Inferior parietal cortex (tissue), 1 donor: ENCODE data around the gene DPP6.

ENCODE experiments used
- DNase-seq: peaks from one replicate; pipeline ENCODE4 v3.0.0-alpha.2; 2016; ENCODE audit errors: extremely low spot score

Gene DPP6

DNA sequence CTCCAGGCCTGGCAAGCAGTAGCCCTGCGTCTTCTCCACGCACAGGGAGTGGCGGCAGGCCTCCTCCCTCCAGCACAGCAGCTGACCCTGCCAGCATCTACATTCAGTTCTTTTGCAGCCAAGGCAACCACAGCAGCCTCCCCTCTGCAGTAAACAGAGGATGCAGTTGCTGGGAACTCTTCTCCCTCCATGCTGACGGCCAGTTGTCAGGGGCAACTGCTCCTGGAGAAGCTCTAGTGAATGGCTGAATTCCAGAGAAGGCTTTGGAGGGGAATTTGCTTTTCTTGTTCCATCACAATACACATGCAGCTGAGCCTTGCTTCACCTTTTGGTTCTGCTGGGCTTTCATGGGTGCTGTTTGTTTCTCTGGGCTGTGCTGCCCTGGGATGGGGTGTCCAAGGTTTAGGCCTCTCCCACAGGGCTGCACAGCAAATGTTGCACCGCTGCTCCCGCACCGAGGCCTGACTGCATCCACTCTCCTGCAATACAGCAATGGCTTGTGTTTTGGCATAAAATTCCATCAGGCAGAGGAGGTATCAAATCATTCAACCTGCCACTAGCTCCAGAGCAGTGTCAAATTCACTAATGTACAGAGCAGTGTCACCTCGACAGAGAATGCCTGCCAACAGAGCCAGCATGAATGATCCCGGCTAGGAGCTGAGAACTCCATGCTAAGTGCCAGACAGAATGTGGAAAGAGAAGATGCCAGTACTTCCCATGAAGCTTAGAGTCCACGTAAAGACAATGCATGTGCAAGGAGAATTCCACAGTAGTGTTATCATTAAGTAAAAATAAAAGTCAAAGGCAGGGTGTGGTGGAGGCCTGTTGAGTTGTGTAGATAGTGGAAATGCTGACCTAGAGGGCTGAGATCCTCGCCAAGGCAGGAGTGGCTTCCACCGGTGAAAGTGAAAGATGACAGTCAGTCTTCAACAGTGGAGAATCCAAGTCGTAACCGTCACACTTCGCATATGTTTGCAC lies 399.6 kb downstream of the DPP6 start:
- DNase-seq, result peak; percentile 52

DNA sequence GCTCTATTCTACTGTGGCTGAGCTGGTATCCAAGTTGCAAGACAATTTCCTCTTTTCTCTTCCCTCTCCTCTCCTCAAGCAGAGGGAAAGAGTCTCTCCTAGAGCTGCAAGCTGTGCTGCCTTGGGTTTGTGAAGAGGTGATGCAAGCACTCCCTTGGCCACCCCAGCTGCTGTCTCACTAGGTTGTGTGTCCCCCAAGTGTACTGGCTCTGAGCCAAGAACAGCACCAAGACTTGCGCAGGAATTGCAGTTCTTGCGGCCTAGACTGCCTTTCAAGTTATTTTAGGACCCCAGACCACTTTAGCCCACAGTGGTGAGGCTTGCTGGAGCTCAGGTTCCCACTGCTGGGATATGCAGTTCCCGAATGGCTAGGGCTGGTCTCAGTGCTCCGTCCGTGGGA lies 411.6 kb downstream of the DPP6 start:
- no peak for DNase-seq

DNA sequence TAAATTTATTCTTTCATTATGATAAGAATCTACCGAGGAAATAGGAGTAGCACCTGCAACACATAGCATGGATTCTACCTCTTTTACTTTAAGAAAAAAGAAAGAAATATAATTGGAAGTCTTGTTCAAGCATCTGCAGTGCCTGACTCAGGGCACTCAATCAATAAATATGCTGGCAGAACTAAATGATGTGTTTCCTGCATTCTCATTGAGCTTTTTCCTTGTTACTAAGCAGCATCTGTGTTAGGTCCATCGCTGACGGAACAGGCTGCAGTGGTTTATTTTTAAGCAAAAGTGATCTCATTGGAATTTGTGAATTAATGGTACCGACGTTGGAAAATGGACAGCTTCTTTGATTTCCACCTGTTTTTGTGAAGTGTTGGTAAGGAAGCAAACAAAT lies 417.5 kb downstream of the DPP6 start:
- peak; percentile 17 for DNase-seq

DNA sequence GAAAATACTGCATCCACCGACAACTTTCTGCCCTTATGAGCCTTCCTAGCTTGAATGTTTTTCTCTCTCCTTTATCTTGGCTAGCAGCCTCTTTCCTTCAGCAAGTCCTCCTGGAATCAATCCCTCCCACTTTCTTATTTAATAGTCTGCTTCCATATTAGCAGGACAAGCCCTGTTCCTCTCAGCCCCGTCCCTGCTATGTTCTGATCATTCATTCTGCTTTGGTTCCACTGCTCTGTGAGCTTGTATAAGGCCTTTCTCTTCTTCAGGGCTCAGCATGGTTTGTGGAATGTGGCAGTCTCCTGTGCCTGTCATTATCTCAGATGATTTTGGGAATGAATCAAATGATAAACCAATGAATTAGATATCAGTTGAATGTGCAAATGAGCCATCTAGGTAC lies 420.1 kb downstream of the DPP6 start:
- no peak for DNase-seq

DNA sequence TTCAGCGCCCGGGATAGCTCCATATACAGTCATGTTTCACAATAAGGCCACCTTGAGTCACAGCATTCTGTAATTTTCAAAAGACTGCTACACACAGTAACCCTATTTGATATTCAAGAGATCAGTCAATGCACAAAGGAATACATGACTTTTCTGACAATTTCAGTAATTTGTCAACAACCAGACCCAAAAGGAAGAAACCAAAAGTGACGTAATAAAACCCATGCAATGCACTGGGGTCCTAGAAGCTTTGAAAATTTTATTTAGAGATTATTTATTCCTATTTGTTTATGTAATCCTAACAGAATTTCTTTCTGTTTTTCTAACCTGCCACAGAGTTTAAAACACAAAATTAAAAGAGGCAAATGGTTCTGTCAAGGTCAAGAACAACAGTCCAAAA lies 421.2 kb downstream of the DPP6 start:
- DNase-seq, result no peak

DNA sequence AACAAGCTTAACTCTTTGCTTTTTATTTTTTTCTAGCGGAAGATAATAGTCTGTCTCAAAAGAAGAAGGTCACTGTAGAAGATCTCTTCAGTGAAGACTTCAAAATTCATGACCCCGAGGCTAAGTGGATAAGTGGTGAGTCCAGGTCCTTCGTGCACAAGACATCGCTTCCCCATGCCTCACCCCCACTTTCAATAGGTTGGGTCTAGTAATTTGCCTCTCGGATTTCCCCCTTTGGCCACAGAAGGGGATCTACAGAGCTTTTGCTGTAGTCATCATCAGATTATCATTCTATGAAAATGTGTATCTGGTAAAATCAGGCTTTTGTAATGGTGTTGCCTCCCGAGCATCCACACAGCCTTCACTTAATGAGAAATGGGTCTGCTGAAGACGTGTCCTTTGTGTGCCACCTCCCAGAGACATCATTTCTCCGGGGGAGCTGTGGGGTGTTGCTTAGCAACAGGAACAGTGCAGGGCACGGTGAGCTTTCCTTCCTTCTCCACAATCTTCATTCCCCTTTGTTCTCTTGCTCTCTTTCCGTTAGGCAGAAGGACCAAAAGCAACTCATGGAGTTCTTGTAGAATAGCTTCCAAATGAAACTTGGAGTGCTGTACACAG lies 422.8 kb downstream of the DPP6 start:
- no peak for DNase-seq

DNA sequence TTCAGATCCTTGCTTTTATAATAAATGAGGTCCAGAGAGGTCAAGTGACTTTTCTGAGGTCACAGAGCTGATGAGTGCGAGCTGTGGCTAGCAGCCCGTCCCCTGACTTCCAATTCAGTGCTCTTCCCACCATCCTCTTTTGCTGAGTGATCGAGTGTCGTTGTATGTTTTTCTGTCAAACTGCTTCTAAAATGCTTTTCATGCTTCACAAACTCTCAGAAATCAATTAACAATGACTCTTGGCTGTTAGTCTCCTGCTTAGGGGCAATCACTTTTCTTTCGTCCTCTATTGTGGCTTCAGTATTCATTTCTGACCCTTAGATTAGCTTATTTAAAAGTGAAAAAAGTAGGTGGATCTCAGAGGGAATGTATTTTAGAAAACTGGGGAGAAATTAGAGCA lies 423.7 kb downstream of the DPP6 start:
- DNase-seq, result no peak

DNA sequence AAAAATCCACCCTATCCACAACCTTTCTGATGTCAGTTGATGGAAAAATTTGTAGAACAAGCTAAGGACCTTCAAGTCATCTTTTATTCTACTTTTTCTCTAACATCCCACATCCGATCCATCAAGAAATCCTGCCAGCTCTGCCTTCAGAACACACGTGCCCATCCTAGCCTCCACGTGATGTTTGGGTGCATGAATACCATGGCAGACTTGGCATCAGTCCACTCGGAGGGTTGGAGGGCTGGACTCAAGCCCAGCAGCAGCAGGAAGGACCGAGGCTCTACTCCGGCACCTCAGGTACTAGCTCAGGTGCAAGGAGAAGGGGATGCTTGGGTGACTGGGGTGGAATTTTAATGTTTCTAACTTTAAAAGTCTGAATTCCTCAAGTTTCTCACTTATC lies 428.6 kb downstream of the DPP6 start:
- DNase-seq, result no peak

DNA sequence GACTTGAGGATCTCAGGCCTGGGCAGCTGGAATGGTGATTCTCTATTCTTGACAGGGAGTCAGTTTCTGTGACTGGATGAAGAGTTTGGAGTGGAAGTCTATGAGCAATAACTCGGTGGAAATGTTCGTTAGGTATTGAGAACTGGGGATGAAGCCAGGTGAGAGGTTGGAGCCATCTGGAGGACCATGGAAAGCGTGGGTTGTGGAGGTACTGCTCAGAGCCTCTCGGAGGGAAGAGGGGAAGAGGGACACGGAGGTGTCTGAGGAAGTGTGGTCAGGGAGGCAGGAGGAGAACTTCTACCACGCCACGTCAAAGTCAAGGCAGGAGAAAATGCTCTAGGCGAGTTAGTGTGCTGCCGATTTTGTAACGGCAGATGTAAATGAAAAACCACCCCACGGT lies 430.7 kb downstream of the DPP6 start:
- DNase-seq, result no peak

DNA sequence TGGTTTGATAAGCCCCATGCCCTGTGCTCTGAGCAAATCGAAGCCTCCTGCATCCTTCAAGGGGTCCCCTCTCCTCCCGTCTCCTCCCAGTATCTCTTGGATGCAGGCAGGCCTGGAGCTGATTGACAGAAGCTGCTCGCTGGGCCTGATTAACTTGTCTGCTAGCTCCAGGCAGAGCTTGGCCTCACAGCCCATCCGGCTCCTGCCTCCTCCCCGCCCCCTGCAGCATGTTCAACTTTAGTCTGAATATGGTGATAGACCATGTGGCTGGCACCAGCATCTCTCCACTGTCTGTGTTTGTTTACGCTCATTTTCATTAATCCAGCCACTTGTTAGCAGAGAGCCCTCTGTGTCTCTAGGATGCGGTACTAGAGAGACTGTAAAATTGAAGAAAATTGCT lies 432.2 kb downstream of the DPP6 start:
- peak; percentile 71 for DNase-seq

DNA sequence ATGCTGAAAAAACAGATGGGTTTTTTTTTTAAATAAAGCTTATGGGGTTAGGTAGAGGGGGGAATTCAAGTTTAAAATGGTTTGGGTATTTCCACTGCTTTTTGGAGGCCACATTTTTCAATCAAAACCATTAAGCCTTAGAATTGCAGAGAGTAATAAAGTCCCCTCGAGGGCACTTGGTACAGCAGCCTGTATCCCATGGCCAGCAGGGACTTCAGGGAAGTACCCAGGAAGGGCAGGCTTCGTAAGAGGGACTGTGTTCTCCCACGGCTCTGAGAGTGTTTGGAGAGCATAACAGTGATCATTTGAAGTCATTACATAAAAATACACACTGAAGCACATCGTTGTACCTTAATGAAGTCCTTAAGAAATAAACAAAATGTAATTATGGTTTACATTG lies 432.7 kb downstream of the DPP6 start:
- DNase-seq, result no peak

DNA sequence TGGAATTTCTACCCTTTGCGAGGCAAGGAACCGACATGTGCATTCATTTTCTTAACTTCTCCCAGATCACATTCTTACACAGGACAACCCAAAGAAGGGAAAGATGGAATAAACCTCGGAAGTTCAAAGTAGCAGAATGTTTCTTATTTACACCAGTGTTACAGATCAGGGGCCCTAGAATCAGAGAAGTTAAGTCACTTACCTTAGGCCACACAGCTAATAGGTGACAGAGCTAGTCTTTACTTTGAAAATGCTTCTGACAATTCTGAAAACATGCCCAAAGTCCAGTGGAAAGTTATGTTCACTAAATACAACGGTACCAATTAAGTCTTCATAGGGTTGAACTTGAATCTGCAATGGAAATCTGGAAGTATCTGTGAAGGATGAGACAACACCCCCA lies 437.7 kb downstream of the DPP6 start:
- no peak for DNase-seq

DNA sequence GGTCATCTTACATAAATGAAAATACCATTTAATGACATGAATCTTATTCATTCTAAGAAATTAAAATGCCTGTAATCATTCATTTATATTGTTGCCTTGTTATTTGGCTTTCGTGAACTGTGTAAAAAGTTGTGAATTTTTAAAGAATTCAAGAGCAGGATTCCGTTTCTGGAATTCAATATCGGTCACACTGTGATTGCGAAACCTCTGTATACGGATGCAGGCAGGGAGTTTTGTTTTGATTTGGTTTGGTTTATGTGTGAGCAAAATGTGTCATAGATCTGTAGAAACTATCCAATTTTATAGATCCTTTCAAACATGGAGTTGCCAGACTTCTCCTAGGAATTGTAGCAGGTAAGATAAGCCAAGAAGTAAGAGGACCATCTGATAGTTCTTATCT lies 441.4 kb downstream of the DPP6 start:
- no peak for DNase-seq

DNA sequence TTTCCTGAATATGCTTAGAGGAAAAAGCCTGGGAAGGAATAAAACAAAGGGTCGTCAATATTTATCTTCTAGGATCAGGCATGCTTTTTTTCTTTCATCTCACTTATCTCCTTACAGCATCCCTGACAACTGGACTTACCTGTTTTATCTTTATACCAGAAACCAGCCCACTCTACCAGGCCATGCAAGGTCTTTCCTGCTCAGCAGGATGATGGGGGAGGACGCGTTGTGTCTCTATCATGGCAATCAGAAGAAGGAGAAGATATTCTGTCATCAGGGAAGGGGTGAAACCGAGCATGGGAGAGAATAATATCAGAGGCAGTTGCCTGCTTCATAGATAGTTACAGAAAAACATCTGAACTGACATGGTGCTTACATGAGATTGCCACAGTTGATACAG lies 445.6 kb downstream of the DPP6 start:
- no peak for DNase-seq

DNA sequence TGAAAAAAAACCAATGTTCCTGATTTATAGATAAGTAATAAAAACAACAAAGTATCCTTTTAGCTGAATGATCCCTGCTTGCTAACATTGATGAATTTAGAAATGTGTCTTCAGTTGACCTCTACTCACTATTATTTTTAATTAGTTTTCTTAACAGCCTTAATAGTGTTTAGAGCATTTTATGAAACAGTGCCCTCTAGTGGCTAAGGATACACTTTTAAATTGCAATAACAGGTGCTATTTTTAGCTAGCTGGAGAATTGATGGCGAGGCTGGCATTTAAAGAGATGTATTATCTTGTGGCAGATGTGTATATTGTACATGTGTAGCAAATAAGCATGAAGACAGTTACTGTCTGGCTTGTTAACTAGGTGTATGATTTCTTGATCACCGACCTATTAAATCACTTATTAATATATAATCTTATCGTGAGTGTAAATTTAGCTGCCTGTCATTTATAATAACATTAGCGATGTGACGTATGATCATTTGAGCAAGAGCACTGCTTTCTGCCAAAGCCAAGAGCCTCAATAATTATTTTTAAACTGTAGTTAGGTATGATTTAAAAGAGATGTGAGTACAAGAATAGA lies 451.9 kb downstream of the DPP6 start:
- DNase-seq, result peak; percentile 90

DNA sequence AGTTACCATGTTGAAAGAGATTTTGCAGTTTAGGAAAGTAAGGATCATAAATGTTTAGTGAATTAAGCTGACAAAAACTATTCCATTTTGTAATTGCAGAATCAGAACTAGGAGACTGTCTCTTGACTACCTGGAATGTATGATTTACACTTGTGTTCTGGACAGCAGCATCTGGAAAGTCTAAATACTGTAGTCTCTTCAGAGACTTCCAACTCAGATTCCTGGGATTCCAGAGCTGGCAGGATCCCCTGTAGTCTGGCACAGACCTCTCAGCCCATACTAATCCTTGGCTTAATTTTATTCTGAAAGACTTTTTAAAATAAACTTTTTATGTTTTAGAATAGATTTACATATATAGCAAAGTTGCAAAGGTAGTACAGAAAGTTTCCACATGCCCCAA lies 452.7 kb downstream of the DPP6 start:
- peak; percentile 17 for DNase-seq

DNA sequence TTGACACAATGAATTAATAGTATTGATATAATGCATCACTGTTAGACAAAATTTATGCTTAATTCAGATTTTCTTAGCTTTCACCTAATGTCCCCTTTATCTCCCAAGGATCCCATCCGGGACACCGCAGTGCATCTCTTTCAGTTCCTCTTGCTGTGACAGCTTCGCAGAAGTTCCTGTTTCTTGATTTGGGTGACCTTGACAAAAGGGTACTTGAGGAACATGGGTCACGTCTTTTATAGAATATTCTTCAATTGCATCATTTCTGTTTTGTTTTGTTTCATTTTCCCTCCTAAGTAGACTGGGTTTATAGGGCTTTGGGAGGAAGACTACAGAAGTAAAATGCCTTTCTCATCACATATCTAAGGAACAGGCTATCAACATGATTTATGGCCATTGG lies 453.2 kb downstream of the DPP6 start:
- no peak for DNase-seq

DNA sequence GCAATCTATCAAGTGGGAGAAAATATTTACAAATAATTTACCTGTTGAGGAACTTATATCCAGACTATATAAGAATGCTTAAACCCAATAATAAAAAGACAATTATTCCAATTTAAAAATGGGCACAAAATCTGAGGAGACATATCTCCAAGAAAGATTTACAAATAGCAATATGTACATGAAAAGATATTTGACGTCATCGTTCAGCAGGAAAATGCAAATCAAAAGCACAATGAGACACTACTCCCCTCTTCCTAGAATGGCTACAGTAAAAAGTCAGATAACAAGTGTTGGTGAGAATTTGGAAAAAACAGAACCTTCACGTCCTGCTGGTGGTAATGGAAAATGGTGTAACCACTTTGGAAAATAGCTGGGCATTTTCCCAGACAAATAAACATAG lies 457.0 kb downstream of the DPP6 start:
- DNase-seq, result no peak

DNA sequence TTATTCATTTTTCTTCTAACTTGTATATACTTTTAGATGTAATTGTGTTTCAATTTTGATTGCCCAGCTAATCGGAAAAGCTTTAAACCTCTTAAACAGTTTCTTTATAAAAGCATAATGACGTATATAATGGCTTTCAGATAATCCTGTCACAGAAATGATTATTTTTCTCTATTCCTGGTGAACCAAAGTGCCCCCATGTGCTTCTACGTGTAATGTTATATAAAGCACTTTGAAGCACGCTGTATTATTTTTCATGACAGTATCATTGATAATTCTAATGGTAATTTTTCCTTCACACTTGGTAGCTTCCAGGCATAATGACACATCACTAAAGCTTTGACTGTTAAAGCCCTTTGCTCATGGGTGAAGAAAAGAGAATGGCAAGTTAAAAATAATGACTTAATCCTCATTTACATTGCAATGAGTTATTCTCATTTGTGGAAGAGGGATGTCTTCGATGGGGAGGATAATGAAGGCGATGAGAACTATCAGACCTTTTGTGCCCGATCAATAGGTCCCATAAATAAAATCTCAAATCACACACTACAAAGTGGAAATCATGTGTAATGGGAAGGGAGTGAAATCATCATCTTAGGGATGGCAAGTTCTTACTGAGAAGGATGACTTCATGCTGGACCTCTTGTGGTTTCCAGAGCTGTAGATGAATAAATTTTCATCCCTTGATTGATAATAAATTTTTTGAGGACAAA lies 460.1 kb downstream of the DPP6 start:
- DNase-seq, result no peak

DNA sequence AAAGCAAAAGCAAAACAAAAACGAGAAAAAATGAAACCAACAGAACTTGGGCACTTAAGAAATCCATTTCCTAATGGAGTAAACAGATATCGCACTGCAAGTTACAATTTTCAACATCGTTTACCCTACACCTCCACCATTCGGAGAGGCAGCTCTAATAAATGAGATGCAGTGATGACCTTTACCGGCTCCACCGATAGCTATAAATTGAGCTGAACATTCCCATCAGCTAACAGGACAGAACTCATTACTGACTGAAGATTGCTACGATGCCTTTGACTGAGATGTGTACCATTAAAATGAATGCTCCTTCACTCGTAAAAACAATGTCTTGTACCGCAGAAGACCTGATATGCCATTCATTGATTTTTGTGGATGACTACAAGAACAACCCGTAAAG lies 465.6 kb downstream of the DPP6 start:
- DNase-seq, result no peak

DNA sequence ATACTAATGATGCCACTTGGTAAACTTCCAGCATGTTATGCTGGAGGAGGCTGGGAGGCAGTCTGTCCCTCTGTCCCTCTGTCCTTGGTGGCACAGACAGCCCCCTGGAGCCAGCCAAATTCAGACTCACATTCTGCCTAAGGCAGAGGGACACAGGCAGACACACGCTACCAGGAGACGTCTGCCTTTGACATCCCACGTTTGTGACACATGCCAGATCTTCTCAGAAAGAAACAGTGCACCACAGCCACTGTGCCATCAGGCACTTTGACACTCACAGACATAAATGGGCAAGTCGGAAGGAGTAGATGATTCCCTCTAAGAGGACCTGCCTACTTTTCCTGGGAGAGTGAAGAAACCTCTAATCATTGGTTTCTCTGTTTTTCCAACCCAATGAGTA lies 467.0 kb downstream of the DPP6 start:
- no peak for DNase-seq

DNA sequence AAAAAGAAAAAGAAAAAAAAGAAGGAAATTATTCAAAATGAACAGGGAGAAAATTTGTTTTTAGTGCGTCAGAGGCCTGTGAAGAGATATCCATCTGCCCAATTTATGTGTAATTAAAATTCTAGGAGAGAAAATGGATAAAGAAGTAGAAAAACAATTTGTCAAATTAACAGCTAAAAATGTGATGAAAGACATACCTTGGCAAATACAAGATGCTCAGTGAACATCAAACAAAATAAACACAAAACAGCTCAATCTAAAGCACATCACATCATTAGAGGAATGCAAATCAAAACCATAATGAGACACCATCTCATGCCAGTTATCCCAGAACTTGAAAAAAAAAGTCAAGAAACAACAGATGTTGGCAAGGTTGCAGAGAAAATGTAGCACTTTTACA lies 477.9 kb downstream of the DPP6 start:
- no peak for DNase-seq
